ENCODE data around the gene ADAMTSL3. TPM values are rescaled to one million over a fixed set of nuclear protein-coding genes. Genes with fewer than 3 reads are reported as not detected.

ADAMTSL3 gene
- total RNA-seq, 1 donor: 2.0 TPM

GRCh38 chr15:83983634-83984458, 329.9 kb downstream of the ADAMTSL3 start:
- peak; percentile 6 for DNase-seq (ENCODE audit: low read depth)
- TF ChIP-seq CTCF (IDR thresholded peaks at IDR 0.05; ENCODE audit: insufficient read depth, low read length): no peak
- no peak overlapping the region for H3K4me3 ChIP-seq (ENCODE audit: low read depth, low read length)

DNA sequence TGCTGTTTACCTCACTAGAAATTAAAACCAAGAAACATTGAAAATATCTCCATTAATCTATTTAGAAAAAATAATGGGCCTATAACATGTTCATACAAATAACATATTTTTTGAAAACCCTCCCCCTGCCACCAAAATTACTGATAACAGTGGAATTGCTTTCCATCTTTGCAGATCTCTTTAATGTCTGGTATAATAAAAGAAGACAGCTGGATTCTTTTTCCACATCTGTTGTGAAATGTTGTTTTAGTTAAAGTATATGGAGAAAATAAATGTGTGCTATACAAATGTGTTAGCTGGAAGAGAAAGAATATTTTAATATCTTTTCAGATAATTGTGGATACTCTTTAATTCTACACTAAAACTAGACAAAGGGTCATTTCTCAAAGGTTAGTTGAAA, 330.7 kb downstream of the ADAMTSL3 start:
- H3K4me3 ChIP-seq (ENCODE audit: low read depth, low read length): no peak overlapping the region
- no peak for DNase-seq (ENCODE audit: low read depth)
- TF ChIP-seq CTCF (IDR thresholded peaks at IDR 0.05; ENCODE audit: insufficient read depth, low read length): no peak

GRCh38 chr15:83991163-83991562, 337.2 kb downstream of the ADAMTSL3 start:
- no peak for DNase-seq (ENCODE audit: low read depth)
- no peak overlapping the region for H3K4me3 ChIP-seq (ENCODE audit: low read depth, low read length)
- no peak for TF ChIP-seq CTCF (IDR thresholded peaks at IDR 0.05; ENCODE audit: insufficient read depth, low read length)

- no peak for TF ChIP-seq CTCF (IDR thresholded peaks at IDR 0.05; ENCODE audit: insufficient read depth, low read length)
- no peak overlapping the region for H3K4me3 ChIP-seq (ENCODE audit: low read depth, low read length)
- DNase-seq (ENCODE audit: low read depth): no peak
These were observed 338.6 kb downstream of the ADAMTSL3 start for GRCh38 chr15:83992324-83993031.

- TF ChIP-seq CTCF (IDR thresholded peaks at IDR 0.05; ENCODE audit: insufficient read depth, low read length): no peak
- no peak overlapping the region for H3K4me3 ChIP-seq (ENCODE audit: low read depth, low read length)
These were observed 339.7 kb downstream of the ADAMTSL3 start for GRCh38 chr15:83993591-83993990.

GRCh38 chr15:83998486-83998885, 344.6 kb downstream of the ADAMTSL3 start:
- TF ChIP-seq CTCF (IDR thresholded peaks at IDR 0.05; ENCODE audit: insufficient read depth, low read length): no peak
- DNase-seq (ENCODE audit: low read depth): no peak
- H3K4me3 ChIP-seq (ENCODE audit: low read depth, low read length): no peak overlapping the region

More at GRCh38 chr15:83993591-83993990, 339.7 kb downstream of the ADAMTSL3 start:
- DNase-seq (ENCODE audit: low read depth): peak; percentile 2

Measured in fibroblast of the aortic adventitia (primary cell).